Measurements from ENCODE around the gene GFPT2.
"Not testable (repeated sequence)": the region's sequence is repeated elsewhere in the genome, so short reads cannot be mapped to it uniquely, and the experiment has no call there.

Gene GFPT2

DNA sequence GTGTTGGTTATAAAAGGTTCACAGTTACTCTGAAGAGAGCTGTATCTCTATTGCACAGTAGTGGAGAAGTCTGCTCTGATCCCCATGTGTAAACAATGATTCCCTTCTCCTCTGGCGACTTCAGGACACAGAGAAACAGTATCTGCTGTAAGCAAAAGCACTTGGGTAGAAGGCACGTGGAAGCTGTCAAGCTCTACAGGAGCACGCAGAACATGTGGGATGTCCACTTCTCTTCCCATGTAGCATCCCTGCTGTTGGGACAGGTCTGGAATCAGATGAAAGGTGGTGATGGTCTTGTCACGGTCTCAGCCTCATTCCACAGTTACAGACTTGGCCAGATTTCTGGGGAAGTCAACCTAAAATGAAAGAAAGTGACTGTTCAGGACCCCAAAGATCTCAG lies 51.9 kb downstream of the GFPT2 start:
- DNase-seq (ENCODE audit: extremely low spot score): no peak
- ChIA-PET CTCF (interaction anchor here (9.3 kb wide), 1 partner anchor 28 kb away, joined by 50 read pairs; no protein-coding TSS in a partner anchor), POLR2A (no interaction called here)
- TF ChIP-seq, protein P1, sequence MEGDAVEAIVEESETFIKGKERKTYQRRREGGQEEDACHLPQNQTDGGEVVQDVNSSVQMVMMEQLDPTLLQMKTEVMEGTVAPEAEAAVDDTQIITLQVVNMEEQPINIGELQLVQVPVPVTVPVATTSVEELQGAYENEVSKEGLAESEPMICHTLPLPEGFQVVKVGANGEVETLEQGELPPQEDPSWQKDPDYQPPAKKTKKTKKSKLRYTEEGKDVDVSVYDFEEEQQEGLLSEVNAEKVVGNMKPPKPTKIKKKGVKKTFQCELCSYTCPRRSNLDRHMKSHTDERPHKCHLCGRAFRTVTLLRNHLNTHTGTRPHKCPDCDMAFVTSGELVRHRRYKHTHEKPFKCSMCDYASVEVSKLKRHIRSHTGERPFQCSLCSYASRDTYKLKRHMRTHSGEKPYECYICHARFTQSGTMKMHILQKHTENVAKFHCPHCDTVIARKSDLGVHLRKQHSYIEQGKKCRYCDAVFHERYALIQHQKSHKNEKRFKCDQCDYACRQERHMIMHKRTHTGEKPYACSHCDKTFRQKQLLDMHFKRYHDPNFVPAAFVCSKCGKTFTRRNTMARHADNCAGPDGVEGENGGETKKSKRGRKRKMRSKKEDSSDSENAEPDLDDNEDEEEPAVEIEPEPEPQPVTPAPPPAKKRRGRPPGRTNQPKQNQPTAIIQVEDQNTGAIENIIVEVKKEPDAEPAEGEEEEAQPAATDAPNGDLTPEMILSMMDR (IDR thresholded peaks at IDR 0.05; ENCODE audit: control extremely low read depth, extremely low read depth, low read depth, missing control alignments): no peak

DNA sequence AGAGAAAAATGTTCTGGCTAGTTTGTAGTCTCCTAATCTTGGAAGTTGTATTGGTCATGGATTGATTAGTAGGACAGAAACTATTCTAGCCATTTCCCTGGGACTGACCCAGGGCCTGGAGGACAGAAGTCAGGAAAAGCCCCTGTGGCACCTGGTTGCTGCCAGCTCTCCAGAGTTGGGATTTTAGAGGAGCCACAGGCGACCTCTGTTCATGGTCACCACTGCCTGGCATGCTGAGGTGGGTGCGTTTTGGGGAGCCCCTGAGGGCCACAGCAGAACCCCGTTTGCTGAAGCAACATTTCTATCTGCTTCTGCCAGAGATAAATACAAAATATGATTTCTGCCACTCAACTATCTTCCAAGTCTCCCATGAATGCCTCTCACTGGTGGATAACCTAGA lies 53.6 kb downstream of the GFPT2 start:
- no peak for DNase-seq (ENCODE audit: extremely low spot score)
- TF ChIP-seq, protein P1 (IDR thresholded peaks at IDR 0.05; ENCODE audit: control extremely low read depth, extremely low read depth, low read depth, missing control alignments): no peak
- POLR2A ChIA-PET: no interaction called here
- CTCF ChIA-PET: interaction anchor here (9.3 kb wide), 1 partner anchor 29 kb away, joined by 50 read pairs; no protein-coding TSS in a partner anchor

DNA sequence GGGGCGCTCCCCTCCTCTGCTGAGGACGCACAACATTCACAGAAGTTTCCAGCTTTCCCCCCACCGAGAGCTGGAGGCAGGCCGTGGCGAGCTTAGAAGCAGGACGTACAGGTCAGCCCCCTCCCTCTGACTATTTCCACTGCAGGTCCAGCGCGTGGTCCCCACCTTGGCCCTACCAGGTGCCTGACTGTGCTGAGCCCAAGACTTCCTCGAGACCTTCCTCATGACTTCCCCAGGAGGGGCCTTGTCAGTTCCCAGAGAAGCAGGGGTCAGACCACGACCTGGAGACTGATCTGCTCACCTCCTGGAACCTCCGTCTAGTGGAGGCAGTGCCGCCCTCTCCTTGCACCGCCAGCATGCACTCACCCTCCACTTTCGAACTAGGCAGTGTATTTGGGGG lies 54.1 kb downstream of the GFPT2 start:
- DNase-seq (ENCODE audit: extremely low spot score); POLR2A ChIA-PET: not testable (repeated sequence)
- CTCF ChIA-PET: interaction anchor here (1.0 to 9.3 kb wide), 2 partner anchors 16 to 30 kb away, joined by 5 to 50 read pairs; no protein-coding TSS in a partner anchor

DNA sequence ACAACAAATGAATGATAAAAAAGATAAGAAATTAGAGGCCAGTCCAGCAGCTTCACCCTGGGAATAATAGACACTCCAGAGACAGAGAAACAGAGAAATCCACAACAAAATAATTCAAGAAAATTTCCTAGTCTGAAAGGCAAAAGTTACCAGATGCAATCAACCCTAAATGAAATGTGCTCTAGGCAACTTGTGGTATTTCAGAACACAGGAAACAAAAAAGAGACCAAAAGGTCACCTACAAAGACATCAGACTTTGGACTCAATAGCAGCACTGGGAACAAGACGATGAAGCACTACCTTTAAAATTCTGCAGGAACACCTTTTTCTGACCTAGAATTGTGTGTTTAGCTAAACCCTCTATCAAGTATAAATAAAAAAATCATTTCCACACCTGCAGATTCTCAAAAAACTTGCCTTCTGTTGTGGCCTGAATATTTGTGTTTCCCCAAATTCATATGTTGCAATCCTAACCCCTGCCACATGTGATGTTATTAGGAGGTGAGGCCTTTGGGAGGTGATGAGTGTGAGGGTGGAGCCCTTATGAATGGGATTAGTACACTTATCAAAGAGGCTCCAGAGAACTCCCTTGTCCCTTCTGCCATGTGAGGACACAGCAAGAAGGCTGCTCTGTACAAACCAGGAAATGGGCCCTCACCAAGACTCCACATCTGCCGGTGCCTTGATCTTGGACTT lies 55.4 kb downstream of the GFPT2 start:
- DNase-seq (ENCODE audit: extremely low spot score): no peak
- ChIA-PET POLR2A (no interaction called here), CTCF (interaction anchor here (1.0 kb wide), 1 partner anchor 17 kb away, joined by 5 read pairs; no protein-coding TSS in a partner anchor)
- TF ChIP-seq, protein P1 (IDR thresholded peaks at IDR 0.05; ENCODE audit: control extremely low read depth, extremely low read depth, low read depth, missing control alignments): no peak

DNA sequence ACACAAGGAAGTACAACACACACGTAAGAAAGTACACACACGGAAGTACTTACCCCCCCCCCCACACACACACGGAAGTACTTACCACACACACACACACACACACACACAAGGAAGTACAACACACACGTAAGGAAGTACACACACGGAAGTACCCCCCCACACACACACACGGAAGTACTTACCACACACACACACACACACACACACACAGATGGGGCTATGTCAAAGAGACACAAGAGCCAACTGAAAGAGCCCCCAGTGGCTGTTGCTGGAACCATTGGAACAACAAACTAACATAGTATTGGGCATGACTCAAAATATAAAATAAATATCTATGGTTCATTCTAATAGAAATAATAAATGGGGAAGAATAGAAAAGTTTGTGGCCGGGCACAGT lies 56.4 kb downstream of the GFPT2 start:
- ChIA-PET CTCF (interaction anchor here (1.4 to 5.1 kb wide), 4 partner anchors 32 to 174 kb away, joined by 3 to 73 read pairs (median 26); no protein-coding TSS in a partner anchor), POLR2A (no interaction called here)
- TF ChIP-seq, protein P1 (IDR thresholded peaks at IDR 0.05; ENCODE audit: control extremely low read depth, extremely low read depth, low read depth, missing control alignments): no peak
- no peak for DNase-seq (ENCODE audit: extremely low spot score)

DNA sequence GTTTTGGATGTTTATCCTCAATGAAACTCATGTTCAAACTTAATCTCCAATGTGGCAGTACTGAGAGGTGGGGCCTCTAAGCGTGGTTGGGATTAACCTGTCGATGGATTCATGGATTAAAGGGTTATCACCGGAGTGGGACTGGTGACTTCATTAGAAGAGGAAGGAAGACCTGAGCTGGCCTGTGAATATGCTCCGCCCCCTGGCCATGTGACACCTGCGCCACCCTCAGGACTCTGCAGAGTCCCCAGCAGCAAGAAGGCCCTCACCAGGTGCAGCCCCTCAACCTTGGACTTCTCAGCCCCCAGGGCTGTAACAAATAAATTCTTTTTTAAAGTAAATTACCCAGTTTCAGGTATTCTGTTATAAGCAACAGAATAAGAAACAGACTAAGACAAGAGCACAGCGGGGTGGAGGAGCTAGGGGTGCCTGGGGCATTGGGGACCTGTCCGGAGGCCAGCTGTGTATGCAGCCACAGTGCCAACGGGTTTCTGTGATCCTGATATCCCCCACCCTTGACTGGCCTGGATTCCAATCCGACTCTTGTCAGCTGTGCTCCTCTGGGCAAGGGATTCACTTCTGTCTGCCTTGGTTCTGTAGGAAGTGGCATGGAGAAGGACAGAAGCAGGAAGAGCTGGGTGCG lies 58.1 kb downstream of the GFPT2 start:
- ChIA-PET CTCF (interaction anchor here (0.9 to 7.1 kb wide), 17 partner anchors 10 to 311 kb away, joined by 3 to 73 read pairs (median 14); no protein-coding TSS in a partner anchor), POLR2A (no interaction called here)
- DNase-seq (ENCODE audit: extremely low spot score): no peak
- TF ChIP-seq, protein P1 (IDR thresholded peaks at IDR 0.05; ENCODE audit: control extremely low read depth, extremely low read depth, low read depth, missing control alignments): no peak

DNA sequence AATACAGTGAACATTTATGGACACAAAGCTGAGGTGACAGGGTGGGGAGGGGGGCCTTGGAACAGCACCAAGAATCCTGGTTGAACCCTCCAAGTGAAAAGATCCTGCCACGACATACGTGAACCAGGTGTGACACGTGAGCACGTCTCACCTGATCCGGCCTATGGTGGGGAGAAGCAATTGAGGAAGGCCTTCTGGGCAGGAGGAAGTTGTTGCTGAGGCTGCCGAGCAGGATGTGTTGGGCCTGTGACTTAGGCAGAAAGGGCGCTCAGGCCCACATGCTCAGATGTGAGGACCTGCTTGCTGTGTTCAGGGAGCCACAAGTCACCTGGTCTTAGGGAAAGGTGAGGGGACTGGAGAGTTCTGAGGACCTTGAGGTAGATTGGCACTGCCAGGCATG lies 58.7 kb downstream of the GFPT2 start:
- POLR2A ChIA-PET: no interaction called here
- DNase-seq (ENCODE audit: extremely low spot score): no peak
- CTCF ChIA-PET: interaction anchor here (0.8 to 7.1 kb wide), 18 partner anchors 10 to 312 kb away, joined by 3 to 73 read pairs (median 14); no protein-coding TSS in a partner anchor

More for the DNA sequence above, 58.7 kb downstream of the GFPT2 start:
- TF ChIP-seq, protein P1 (IDR thresholded peaks at IDR 0.05; ENCODE audit: control extremely low read depth, extremely low read depth, low read depth, missing control alignments): no peak

Data from GM10248 (cell line).